Posterior cingulate gyrus (tissue), 11 donors: ENCODE data around the gene TLX1.

Source experiments
- DNase-seq, 10 donors: peaks; one replicate each; pipeline versions ENCODE4 v3.0.0 to v3.0.0-alpha.2; 2020 to 2021; ENCODE audit warnings: mixed read lengths in 3 of 10
- intact Hi-C: fragments of 100-400 bp; cut with DNase I; formaldehyde crosslinking; loops from one replicate; pipeline ENCODE4 v1.15.1; 2023

Gene TLX1

DNA sequence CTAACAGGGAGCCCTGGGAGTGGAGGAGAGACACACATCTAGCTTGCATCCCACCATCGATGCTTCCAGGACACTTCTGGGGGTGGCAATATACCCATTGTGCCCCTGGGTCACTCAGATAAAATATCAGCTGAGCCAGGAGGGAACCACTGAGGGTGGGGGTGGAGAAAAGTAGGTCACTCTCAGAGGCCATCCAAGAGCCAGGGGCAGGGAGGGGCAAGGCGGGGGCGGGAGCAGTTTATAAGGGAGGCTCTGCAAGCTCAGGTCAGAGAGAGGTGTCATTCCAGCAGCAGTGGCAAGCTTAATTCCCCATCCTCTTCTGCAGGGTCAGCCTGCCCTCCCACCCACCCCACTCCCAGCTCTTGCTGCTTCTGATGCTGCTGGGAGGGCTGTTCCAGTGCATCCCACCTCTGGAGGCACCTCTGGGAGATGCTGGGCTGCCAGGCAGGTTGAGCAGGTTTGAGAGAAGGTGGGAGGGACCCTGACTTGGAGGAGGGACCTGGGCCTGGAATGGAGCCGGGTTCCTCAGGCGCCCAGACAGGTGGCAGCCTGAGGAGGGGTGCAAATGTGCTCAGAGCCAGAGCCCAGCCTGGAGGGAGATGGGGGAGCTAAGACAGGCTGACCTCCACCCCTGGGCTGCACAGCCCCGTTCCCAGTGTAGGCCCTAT lies 20.1 kb upstream of the TLX1 start:
- intact Hi-C loops: no loop called here
- peak in 2 of 10 donors; percentile 17 to 31 for DNase-seq

DNA sequence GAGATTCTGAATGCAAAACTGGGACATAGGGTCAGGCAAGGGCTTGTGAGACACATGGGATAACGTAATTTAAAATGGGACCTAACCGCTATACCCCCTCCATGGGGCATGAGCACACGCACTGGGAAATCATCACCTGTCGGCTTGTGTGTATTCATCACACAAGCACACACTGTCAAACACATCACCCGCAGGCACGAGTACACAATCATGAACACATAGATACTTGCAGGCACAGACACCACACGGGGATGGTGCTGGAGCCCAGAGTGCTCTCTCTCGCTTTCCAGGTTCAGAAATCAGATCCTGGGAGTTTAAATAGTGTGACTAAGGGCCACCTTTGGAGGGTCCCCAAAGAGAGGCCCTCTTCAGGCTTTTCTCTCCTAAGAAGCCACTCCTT lies 19.6 kb upstream of the TLX1 start:
- intact Hi-C loops: no loop called here
- peak in 1 of 10 donors; percentile 27 for DNase-seq

DNA sequence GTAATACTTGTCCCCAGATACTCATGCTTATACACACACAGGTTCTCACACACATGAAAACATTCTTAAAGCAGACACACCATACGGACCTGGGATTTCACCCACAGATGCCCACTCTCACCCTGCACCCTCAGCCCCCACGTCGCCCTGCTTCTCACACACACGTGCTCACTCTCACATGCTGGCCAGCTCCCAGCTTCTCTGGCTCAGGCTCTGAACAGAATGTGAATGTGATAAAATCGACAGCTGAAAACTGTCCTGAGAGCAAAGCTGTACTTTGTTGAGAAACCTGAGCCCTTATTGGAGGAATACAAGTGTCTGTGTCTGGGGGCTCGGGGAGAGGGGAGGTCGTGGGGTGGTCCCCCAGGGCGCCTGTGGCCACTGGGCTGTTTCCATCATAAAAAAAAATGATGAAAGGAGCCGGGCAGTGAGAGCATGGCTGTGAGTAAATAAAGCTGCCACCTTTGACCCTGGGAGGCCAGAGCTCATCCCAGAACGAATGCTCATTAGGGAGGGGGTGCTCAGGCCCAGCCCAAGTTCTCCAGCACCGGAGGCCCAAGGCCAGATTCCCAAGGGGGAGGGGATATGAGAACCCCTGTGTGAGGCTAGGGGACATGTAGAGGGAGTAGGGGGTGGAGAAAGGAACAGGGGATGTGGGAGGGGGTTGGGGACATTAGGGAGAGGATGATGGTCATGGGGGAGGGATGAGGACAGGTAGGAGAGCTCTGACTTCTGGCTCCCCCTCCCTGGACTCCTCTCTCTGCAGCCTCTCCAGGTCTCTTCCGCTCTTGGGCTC lies 18.1 kb upstream of the TLX1 start:
- intact Hi-C loops: no loop called here
- peak in 2 of 10 donors; percentile 5 to 49 for DNase-seq

DNA sequence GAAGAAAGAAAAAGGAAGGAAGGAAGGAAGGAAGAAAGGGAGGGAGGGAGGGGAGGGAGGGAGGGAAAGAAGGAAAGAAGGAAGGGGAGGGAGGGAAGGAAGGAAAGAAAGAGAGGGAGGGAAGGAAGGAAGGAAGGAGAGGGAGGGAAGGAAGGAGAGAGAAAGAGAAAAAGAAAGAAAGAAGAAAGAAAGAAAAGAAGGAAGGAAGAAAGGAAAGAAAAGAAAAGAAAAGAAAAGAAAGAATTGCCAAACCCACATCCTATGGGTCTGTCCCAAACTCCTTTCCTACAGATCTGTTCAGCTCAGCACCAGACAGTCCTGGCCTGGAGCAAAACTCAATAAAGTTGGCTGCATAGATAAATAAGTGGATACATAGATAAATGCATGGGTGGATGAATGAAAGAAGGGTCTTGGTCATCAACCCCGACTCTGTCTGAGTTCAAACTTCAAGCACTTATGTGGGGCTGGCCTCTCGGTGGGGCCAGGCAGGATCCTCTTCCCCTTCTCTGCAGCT lies 17.2 kb upstream of the TLX1 start:
- intact Hi-C loops: no loop called here
- peak in 1 of 10 donors; percentile 22 for DNase-seq

DNA sequence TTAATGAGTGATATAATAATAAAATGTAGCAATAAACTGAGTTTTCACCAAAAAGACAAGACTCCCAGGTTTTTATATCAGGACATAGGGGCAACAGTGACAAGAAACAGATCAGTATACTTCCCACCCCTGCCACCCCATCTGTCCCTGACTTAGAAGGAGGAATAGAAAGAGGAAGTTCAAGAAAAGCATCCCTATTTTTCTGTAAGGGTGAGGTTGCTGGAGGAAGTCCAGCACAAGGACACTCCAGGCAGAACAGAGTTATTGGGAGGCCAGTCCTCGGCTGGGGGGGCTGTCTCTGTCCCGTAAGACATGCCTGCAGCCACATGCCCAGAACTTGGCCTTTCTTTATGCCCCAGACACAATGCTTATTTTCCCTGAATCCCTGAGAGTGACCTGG lies 16.5 kb upstream of the TLX1 start:
- intact Hi-C loops: no loop called here
- peak in 2 of 10 donors; percentile 7 to 12 for DNase-seq

DNA sequence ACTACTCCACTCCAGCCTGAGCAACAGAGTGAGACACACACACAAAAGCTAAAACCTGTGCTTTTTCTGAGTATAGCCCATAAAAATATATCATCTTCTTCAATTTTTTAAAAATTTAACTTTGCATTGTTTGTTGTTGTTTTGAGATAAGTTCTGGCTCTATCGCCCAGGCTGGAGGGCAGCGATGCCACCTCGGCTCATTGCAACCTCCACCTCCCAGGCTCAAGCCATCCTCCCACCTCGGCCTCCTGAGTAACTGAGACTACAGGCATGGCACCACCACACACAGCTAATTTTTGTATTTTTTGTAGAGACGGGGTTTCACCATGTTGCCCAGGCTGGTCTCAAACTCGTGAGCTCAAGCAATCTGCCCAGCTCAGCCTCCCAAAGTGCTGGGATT lies 14.3 kb upstream of the TLX1 start:
- intact Hi-C loops: no loop called here
- peak in 3 of 10 donors; percentile 14 to 71 (median 49) for DNase-seq

DNA sequence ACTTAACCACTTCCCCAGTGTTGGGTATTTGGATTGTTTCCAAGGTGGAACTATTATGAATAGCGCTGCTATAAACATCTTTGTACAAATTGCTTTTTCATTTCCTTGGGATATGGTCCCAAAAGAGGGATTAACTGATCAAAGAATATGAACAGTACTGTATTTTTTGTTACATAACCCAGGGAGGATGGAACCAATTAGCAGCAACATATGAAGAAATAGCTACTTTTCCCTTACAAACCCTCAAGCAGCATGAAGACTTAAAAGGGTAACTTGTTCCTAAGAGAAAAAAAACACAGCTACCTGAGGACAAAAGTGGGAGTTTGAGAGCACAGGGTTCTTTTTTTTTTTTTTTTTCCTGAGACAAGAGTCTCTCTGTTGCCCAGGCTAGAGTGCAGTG lies 13.1 kb upstream of the TLX1 start:
- no peak for DNase-seq
- intact Hi-C loops: no loop called here

DNA sequence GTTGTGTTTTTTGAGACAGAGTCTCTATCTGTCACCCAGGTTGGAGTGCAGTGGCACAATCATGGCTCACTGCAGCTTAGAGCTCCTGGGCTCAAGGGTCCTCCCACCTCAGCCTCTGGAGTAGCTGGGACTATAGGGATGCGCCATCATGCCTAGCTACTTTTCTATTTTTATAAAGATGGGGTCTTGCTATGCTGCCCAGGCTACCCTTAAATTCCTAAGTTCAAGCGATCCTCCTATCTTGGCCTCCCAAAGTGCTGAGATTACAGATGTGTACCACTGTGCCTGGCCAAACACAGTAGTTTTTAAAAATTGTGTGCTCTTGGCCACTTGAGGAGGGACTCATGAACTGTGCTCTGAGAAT lies 10.6 kb upstream of the TLX1 start:
- intact Hi-C loops: no loop called here
- peak in 1 of 10 donors; percentile 14 for DNase-seq

DNA sequence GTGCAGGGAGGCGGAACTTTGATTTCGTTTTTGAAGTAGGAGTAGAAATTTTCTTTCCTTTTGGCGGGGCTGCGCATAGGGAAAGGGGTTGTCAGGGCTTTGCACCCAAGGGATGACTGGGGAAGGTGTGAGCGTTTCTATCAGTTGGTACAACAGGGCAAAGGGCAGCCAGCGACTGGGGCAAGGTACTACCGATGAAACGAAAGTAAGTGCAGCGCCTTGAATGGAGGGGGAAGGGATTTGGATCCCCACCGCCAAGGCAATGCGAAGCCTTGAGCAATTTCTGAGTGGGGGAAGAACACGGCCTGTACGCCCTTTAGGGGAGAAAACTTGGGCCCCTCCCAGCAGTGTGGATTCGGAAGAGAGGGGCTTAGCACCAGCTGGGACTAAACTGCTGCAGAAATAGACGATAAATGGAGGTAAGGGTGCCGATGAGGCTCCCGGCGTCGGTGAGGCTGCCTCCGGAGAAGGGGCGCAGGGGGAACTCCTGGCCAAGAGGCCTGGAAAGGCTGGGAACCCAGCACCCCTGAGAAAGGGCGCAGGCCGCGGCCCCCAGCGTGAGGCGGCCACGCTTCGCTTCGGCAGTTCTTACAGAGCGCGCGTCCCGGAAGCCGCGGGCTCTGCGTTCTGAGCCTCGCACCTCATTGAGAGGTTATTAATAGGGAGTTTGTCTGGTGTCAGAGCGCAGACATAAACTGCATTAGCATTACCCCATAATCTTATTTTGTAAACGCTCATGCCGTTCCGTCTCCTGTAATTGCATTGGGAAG lies 10.0 kb upstream of the TLX1 start:
- DNase-seq: peak in 2 of 10 donors; percentile 56 to 75
- intact Hi-C loops: no loop called here

DNA sequence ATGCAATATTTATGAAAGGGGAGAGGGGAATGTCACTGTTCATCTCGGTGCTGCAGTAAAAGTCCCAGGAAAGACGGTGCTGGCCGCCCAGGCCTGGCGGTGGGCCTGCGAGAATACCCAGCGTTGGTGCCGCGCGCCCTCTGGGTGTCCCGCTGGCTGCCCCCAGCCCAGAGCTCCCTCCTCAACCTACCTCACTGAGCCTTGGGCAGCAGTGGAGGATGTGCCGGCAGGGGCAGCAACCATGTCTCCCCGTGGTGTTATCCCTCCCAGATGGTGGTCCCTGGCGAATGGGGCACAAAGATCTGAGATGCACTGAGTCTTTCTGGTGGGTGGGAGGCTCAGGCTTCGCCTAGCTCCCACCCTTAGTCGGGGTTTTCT lies 9.5 kb upstream of the TLX1 start:
- intact Hi-C loops: no loop called here

DNA sequence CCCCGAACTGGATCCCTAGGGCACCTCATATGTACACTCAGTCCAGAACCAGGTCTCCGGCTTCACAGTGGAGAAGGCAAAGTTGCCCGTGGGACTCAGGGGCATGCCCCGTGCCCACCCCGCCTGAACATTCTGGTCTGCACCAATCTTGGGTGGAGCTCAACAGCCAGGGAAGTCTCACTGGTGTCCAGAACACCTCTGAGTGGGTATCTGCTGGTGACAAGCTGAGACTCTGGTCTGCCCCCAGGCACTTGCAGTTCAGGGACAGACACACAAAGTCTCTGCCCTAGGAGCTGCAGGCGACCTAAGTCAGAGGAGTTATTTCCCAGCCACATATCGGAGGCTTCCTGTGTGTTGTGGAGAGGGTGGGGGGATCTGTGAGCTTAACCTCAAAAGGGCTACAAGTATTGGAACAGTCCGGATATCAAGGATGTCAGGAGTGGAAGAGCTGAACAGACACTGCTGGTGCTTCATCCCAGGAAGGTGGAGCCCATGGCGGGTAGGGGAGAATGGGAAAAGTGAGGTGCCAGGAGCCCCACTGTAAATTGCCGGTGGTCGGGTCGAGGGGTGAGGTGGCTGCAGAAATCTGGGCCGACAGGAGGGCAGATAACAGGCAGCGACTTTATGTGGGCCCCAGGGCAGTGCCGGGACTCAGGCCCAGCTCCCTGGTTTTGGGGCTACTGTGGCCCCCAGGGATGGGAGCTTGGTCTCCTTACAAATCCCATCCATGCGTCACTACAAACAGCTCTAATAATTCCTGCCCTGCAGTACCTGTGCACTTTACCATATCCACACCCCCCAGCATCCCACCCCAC lies 8.6 kb upstream of the TLX1 start:
- peak in 3 of 10 donors; percentile 19 to 57 (median 55) for DNase-seq
- intact Hi-C loops: no loop called here

More for the DNA sequence above, 9.5 kb upstream of the TLX1 start:
- peak in 2 of 10 donors; percentile 54 to 64 for DNase-seq

DNA sequence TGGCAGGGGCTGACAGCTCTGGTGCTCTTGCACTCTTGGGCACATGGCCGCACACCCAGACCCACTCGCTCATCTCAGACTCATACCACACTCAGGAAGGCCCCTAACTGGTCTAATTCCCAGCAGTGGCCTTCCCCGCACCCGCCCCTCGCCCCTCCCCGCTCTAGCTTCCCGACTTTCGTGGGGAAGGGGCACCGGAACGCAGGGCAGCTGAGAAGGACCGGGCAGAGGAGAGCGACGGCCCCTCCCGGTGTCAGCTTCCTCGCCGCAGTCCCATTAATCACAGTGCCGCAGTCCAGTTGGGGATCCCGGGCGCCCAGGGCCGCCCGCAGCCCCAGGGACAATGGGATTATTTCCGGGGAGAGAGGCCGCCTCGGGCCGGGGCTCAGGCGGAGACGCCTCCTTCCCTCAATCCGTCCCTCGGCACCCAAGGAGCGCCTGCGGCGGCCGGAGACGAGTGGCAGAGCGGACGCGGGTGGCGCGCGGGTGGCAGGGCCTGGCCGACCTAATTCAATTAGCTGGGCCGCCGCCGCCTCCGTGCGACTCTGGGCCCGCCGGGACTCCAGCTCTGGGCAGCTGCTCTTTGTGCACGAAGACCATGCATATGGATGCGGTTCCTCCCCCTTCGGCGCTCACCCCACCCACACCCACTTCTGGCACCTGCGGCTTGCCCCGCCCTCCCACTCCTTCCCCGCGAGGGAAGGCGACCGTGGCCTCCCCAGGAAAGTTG lies 7.8 kb upstream of the TLX1 start:
- intact Hi-C loops: no loop called here
- peak in 3 of 10 donors; percentile 40 to 84 (median 75) for DNase-seq

DNA sequence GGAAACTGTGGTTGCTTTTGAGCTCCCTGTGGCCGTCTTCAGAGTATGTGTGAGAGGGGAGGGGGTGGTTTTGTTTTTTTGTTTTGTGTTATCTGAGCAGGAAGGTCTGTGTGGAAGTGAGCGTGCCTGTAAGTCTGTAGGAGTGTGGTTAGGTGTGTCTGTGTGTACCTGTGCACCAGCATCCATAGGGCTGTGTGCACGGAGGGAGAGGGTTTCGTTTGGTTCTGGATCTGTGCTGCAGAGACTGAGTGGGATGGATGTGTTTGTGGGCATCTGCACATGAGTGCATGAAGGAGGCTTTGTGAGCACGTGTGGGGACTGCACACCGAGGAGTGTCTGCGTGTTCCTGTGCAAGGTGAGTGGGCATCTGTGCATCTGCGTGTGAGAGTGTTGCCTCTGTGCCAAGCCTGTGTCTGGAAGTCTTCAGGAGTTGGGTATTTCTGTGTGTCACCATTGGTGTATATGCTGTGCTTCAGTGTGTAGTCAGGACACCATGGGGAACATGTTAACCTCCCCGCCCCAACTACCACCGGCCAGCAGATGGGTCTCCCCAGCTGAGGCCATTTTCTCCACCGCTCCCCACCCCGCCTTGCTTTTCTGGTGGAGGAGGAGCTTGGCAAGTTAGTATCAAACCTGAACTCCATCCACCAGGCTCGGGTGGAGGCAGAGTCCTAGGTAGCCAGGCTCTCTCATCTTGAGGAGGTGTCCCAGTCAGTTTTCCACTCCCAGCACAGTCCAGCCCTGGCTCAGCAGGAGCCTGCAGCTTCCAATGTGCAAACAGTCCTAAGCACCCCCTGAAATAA lies 7.1 kb upstream of the TLX1 start:
- intact Hi-C loops: no loop called here
- peak in 2 of 10 donors; percentile 28 to 30 for DNase-seq

DNA sequence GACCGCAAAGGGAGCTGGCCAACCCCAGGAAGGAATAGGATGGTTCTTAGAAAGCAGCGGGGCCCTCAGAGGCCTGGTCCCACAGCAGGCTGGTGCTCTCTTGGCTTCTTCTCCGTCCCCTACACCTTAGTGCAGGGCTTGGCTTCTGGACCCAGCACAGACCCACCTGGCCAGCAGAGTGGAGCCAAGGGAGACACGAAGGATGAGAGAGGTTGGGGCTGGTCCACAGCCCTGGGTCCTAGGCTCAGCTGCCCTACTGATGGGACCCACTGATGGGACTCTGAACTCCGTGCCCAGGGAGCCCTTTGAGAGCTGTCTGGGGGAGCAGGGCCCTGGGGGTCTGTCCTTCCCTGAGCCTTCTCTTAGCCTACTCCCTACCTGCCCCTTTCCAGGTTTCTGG lies 6.2 kb upstream of the TLX1 start:
- intact Hi-C loops: no loop called here

DNA sequence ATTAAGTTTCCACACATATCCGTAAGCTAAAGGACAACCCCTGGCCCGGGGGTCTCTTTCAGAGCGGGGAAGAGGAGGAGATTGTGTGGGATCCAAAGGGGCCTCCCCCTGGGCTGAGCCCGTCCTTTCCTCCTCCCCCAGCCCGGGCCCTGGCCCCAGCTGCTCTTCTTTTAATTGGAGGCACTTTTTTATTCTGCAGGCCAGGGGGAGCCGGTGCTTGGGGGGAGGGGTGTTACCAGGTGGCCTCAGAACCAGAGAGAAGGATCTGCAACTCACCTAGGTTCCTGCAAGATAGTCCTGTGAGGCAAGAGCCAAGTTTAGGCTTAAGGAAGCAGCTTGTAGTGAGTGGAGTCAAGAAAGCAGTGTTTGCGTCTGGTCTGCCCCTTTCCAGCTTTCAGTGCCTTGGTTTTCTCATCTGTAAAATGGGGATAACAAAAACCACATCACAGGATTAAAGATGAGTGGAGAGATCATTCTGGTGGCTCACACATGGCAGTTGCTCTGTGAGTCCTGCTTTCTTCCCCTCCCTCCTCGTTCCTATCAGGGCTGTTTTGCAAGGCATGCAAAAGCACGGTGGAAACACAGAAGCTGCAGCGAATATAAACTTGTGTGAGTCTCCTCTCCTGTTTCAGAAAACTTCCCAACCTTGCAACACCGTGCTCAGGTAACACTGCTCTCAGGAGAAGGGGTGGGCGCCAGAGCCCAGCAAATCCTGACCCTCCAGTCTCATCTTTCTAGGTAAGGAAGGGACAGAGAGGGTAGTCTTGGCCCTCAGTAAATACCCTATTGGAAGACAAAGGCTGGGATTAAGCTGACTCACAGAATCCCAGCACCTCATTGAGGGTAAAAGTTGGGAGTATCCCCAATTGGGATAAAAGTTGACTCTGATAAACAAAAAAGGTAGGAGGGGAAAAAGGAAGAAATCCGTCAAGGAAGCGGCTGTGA lies 4.1 kb upstream of the TLX1 start:
- intact Hi-C loops: no loop called here
- peak in 1 of 10 donors; percentile 65 for DNase-seq

More for the DNA sequence above, 6.2 kb upstream of the TLX1 start:
- peak in 1 of 10 donors; percentile 51 for DNase-seq

DNA sequence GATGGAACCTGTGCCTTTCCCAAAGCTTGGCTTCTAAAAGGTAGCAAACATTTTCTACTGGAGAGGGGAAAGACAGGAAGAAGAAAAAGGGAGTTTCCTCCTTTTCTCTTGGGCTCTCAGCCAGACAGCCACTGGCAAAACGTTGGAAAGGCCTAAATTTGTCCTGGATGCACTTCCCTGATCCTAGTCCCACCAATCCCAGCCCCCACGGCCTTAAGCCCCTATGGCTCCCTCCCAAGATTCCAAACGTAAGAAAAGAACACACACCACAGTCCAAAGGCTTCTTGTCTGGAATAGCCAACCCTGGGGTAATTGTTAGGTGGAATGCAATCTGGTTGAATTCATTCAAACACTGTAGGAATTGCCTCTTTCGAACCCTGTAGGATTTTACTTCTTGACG lies 959 bp upstream of the TLX1 start:
- DNase-seq: peak in 1 of 10 donors; percentile 18
- intact Hi-C loops: no loop called here

DNA sequence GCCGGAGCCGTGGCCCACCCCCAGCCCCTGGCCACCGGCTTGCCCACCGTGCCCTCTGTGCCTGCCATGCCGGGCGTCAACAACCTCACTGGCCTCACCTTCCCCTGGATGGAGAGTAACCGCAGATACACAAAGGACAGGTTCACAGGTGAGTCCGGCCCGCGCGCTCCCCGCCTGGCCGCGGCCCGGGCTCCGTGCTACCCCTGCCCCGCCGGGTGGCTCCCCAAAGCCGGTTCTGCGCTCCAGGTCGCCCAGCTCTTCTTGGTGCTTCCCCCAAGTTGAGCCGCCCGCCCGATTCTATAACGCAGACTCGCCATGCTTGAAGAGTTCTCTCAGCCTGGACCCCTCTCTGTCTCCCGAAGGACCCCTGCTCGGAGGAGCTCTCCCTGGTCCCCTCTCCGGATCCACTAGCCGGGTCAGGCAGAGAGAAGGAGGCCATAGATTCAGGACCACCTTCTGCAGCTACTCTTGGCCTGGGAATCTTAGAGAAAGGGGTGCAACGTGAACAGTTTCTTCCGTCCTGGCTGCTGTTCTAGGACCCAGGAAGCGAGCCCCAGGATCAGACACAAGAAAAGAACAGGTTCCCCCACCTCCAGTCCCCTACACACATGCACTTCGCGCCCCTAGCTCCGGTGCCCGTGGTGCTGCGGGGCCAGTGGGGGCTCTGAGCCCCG lies 999 bp downstream of the TLX1 start:
- intact Hi-C loops: no loop called here
- DNase-seq: peak in 1 of 10 donors; percentile 79
